ENCODE measurements around the gene DZIP3. TPM values are rescaled to one million over a fixed set of nuclear protein-coding genes. Genes with fewer than 3 reads are reported as not detected.
A peak's percentile ranks its signal among the peaks of the same experiment; 100 is the strongest.

The DZIP3 gene, protein sequence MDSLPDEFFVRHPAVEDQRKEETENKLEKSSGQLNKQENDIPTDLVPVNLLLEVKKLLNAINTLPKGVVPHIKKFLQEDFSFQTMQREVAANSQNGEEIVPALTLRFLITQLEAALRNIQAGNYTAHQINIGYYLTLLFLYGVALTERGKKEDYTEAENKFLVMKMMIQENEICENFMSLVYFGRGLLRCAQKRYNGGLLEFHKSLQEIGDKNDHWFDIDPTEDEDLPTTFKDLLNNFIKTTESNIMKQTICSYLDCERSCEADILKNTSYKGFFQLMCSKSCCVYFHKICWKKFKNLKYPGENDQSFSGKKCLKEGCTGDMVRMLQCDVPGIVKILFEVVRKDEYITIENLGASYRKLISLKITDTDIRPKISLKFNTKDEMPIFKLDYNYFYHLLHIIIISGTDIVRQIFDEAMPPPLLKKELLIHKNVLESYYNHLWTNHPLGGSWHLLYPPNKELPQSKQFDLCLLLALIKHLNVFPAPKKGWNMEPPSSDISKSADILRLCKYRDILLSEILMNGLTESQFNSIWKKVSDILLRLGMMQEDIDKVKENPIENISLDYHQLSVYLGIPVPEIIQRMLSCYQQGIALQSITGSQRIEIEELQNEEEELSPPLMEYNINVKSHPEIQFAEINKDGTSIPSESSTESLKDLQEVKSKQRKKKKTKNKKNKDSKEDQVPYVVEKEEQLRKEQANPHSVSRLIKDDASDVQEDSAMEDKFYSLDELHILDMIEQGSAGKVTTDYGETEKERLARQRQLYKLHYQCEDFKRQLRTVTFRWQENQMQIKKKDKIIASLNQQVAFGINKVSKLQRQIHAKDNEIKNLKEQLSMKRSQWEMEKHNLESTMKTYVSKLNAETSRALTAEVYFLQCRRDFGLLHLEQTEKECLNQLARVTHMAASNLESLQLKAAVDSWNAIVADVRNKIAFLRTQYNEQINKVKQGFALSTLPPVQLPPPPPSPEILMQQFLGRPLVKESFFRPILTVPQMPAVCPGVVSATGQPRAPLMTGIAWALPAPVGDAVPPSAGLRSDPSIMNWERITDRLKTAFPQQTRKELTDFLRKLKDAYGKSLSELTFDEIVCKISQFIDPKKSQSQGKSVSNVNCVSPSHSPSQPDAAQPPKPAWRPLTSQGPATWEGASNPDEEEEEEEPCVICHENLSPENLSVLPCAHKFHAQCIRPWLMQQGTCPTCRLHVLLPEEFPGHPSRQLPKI
- total RNA-seq = 6.3 and 6.6 TPM in 2 replicates

DNA sequence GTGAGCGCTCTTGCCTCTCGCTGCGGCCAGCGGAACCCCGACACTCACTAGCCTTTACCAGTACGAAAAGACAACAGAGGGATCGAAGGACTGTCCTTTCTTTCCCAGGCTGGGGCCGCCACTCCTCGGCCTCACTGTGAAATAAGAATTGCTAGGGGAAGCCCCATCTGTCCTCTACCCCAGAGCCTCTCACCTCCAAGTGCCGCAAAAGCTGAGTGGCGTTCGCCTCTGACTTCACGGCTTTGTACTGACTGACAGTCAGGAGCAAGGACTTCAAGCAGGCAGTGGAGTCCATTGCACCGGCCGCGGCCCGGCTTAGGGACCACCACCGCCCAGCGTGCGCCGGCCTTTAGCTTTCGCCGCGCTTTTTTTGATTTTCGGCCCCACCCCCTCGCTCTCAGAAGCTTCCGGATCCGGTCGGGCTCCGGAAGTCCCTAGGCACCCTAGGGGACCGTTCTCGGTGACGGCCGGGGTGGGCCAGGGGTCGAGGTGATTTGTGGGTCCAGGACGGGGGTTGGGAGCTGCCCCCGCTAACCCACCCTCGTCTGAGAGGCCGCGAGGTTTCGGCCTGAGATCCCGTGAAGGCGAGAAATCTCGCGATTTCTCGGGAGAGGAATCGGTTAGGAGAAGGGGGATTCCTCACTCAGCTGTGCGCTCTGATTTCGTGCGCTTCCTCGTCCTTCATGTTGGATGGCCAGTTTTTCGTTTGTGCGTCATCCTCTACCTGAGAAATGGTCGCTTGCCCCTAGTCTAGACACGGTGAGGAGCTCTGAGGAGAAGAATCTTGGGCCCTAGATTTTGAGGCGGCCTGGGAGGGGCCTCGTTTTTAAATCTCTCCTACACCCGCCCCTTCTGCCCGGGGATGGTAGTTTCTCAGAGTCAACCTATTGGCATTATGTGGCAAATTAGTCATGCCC, at the start of gene DZIP3, which contains the start of gene CIP2A:
TSS of gene DZIP3 (plus strand) at position 642 of the 917 bp plus-strand sequence. CDS start 15,685 bp downstream, outside the sequence.
TSS of gene CIP2A (minus strand) at position 358 of the 917 bp plus-strand sequence. CDS start at position 295, 63 bp downstream.
- H3K4me3 ChIP-seq (ENCODE audit: low read depth, low read length) = peak within 1 kb of the TSS; percentile 71
- peak; percentile 74 for DNase-seq (ENCODE audit: low read depth)
- H3K27me3 ChIP-seq (ENCODE audit: control insufficient read depth, insufficient read depth, low read length) = no peaks in the 10 kb centered on the region
- H3K36me3 ChIP-seq (ENCODE audit: control insufficient read depth, insufficient read depth, low read length) = no peaks in the 10 kb centered on the region
- TF ChIP-seq CTCF (IDR thresholded peaks at IDR 0.05; ENCODE audit: insufficient read depth, low read length, poor library complexity, severe bottlenecking) = no peak

DNA sequence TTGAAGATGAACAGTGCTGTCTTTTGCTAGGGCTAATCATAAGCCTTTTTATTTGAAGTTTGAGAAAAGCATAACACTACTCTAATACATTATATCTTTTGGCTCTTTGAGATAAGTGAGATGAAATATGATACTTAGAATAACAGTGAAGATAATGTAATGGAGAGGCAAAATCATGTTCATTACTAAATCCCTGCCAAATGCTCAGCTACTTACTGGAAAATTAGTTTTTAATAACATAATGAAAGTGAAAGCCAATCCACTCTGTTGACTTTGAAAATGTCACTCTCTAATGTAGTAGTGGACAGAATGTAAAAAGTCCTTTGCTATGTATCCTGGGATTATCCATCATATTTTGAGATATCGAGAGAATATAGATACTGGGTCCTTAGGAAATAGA, 43.3 kb upstream of the DZIP3 start:
- DNase-seq (ENCODE audit: low read depth) = no peak
- no peaks in the 10 kb centered on the region for H3K27me3 ChIP-seq (ENCODE audit: control insufficient read depth, insufficient read depth, low read length)
- no peak overlapping the region for H3K4me3 ChIP-seq (ENCODE audit: low read depth, low read length)
- no peak for TF ChIP-seq CTCF (IDR thresholded peaks at IDR 0.05; ENCODE audit: insufficient read depth, low read length, poor library complexity, severe bottlenecking)
- no peaks in the 10 kb centered on the region for H3K36me3 ChIP-seq (ENCODE audit: control insufficient read depth, insufficient read depth, low read length)

DNA sequence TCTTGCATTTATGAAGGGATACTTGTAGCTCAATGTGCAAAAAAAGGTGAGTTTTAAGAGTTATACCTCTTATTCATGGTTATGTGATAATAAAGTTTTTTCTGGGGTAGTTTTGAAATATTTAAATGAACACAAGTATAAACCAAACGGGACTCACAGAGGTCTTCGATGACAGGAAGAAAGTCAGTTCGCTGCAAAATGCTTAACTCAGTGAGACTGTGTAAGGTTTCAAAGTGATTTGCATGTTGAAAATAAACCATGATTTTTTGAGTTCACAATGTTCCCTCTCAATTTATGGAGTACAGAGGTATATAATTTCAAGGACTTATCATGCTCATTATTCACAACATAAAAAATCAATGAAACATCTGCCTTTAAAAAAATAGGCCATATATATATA, 42.8 kb upstream of the DZIP3 start:
- TF ChIP-seq CTCF (IDR thresholded peaks at IDR 0.05; ENCODE audit: insufficient read depth, low read length, poor library complexity, severe bottlenecking) = no peak
- Histone ChIP-seq H3K36me3 (ENCODE audit: control insufficient read depth, insufficient read depth, low read length) (no peaks in the 10 kb centered on the region), H3K4me3 (ENCODE audit: low read depth, low read length) (no peak overlapping the region), H3K27me3 (ENCODE audit: control insufficient read depth, insufficient read depth, low read length) (no peaks in the 10 kb centered on the region)
- DNase-seq (ENCODE audit: low read depth) = no peak

- Histone ChIP-seq H3K4me3 (ENCODE audit: low read depth, low read length) (no peak overlapping the region), H3K36me3 (ENCODE audit: control insufficient read depth, insufficient read depth, low read length) (no peaks in the 10 kb centered on the region), H3K27me3 (ENCODE audit: control insufficient read depth, insufficient read depth, low read length) (no peaks in the 10 kb centered on the region)
- no peak for DNase-seq (ENCODE audit: low read depth)
- TF ChIP-seq CTCF (IDR thresholded peaks at IDR 0.05; ENCODE audit: insufficient read depth, low read length, poor library complexity, severe bottlenecking) = no peak
Observed at GRCh38 chr3:108548304-108548703, 41.2 kb upstream of the DZIP3 start.

DNA sequence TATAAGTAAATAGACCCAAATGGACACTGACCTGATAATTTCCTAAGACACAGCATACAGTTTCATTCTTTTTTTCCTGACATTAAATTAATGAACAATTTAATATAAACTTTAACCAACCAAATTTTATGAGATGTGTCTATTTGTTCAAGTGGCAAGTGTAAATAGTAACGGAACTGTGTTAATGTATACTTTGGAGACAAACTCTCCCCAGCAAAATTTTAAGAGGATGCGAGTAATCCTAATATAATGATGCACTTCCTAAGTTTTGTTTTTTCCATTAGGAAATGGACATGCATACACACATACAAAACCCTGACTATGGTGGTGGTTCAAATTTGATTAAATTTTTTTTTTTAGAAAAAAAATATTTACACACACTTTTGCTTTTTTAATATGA, 40.6 kb upstream of the DZIP3 start:
- no peaks in the 10 kb centered on the region for H3K27me3 ChIP-seq (ENCODE audit: control insufficient read depth, insufficient read depth, low read length)
- H3K36me3 ChIP-seq (ENCODE audit: control insufficient read depth, insufficient read depth, low read length) = no peaks in the 10 kb centered on the region
- TF ChIP-seq CTCF (IDR thresholded peaks at IDR 0.05; ENCODE audit: insufficient read depth, low read length, poor library complexity, severe bottlenecking) = no peak
- H3K4me3 ChIP-seq (ENCODE audit: low read depth, low read length) = no peak overlapping the region
- DNase-seq (ENCODE audit: low read depth) = no peak
